HG03342 (cell line): Measurements from ENCODE around the gene MYO7B.

Experiments used
- ATAC-seq: cut with Tn5 transposase; IDR thresholded peaks from one replicate; pipeline ENCODE4 v1.9.1; 2021; ENCODE audit warnings: mild to moderate bottlenecking, moderate library complexity; ENCODE audit not compliant: unreplicated experiment

The MYO7B gene

DNA sequence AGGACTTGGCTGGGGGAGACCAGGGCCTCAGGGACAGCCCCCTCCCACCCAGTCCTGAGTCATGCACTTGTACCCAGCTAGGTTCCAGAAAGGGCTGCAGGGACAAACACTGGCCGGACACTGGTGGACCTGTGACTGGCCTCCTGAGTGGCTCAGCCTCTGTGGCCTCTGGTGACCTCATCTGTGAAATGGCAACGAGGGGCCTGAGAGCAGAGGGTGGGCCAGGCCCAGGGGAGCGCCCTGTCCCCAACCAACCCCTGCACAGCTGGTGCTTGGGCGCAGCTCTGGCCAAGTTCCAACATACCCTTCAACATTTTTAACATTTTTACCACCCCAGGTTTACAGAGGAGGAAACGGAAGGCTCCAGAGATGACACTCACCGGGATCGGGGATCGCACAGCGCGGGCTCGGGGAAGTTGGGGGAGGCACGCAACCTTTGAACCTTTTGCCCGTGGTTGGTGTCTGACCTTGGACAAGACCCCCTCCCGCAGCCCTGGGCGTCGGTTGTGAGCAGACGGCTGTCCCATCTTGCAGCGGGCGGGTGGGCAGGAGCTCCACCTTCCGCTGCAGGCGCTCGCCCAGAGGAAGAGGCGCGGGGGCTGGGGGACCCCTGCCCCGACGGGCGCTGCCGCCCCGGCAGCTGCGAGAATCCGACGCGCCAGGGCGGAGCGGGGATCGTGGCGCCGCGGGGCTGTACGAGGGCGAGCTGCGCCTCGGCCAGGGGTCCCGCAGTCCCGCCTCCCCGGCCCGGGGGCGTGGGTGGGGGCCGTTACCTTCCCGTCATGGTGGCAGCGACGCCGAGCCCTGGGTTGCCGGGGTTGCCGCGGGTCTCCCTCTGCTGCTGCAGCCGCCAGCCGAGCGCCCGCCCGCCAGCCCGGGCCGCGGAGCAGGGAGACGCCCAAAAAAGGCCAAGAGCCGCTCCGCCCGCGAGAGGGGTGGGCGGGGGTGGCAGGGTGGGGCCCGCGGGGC, 139.0 kb downstream of the MYO7B start:
- ATAC-seq = no peak

DNA sequence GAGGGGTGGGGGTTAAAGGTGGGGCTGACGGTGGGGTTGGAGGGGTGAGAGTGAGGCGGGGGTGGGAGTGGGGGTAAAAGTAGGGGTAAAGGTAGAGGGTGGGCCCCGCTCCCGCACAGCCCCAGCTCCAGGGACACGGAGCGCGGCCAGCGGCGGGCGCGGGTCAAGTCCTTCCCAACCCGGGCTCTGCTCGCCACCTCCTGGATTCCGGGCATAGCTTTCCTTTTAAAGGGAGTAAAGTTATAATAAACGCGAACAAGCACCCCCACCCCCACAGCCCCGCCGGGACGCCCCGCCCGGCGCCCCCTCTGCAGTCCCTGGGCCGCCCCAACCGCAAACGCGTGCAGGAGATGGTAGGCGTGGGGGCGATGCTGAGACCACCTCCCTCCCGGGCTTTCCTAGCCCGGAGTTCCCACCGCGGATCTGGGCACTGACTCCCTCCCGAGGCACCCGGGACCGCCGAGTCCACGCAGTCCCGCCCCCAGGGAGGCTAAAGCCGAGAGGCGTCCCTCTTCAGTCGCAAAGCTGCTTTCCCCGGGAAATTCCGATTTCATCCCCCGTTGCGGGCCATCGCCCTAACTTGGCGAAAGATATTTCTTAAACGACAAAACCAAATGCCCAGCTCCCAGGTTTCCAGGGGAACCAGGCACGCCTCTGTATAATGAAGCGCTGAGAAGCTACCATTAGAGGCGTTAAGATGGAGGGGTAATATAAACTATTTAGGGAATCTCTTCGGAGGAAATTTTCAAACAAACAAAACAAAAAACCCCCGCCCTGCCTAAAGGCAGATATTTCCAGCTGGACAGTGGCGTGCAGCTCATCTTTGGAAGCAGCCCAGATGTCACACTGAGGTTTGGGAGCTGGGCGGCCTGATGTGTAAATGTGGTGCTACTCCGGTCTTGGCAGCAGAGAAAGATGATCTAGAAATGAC, 140.1 kb downstream of the MYO7B start, which contains the start of gene LIMS2:
Gene LIMS2 (minus strand): TSS at position 200 of the 931 bp plus-strand sequence. CDS start 506 bp downstream, outside the sequence.
- no peak for ATAC-seq

DNA sequence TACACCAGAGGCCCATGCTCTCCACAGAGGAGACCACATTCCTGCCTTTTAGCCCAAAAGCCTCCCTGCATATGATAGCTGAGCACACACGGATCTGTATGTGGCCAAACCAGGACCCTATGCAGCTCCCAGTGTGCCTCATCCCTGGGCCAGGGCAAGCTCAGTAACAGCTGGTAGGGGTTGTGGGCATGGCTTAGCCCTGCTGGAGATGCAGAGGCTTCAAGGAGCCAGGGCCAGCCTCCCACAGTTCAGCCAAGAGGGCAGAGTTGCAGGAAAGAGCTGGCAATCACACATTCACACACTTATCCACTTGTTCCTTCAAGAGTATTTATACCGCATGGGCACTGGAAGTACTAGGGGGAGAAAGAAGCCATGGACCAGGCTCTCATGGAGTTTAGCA, 141.4 kb downstream of the MYO7B start:
- no peak for ATAC-seq

- ATAC-seq = no peak
These were observed 143.0 kb downstream of the MYO7B start for GRCh38 chr2:127678531-127678930.

DNA sequence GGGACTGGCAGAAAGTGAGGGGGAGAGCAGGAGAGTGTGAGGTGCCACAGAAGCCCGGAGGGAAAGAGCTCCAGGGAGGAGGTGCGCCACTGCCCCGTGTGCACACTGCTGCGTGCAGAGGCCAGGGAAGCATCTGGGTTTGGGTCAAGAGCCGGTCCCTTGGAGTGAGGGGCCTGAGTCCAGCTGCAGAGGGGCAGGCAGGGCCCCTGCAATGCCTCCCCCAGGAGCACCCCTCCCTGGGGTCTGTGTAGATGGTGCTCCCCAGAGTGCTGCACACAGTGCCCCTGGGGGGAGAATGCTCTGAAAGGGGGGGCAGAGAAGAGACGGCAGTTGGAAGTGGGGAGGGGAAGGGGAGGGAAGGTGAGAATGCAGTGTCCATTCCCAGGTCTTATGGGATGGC, 143.5 kb downstream of the MYO7B start:
- ATAC-seq = no peak

DNA sequence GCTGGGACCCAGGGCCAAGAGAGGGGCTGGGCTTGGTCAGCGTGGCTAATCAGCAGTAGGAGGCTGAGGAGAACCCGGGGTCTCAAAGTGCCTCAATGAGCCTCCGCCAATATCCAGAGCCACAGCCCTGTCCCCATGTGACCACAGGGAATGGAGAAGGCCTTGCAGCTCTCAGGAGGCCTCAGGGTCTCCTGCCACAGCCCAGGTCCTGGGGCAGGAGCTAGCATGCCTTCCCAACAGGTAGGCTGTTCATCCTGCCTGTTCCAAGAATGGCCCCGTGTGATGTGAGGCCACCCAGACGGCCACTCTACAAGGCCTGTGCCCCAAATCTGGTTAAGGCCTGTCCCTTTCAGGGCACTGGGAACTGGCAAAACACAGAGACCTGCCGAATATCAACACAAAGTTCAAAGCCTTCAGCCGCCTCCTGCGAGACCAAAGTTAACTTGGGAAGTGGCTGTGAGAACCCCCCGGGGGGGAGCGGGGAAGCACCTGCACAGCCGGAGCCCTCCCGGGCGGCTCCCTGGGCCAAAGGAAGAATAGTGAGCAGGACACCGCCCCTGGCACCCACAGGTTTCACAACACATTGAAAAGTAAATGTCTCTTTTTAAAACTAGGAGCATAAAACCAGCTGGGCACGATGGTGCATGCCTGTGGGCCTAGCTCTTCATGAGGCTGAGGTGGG, 144.3 kb downstream of the MYO7B start:
- no peak for ATAC-seq

DNA sequence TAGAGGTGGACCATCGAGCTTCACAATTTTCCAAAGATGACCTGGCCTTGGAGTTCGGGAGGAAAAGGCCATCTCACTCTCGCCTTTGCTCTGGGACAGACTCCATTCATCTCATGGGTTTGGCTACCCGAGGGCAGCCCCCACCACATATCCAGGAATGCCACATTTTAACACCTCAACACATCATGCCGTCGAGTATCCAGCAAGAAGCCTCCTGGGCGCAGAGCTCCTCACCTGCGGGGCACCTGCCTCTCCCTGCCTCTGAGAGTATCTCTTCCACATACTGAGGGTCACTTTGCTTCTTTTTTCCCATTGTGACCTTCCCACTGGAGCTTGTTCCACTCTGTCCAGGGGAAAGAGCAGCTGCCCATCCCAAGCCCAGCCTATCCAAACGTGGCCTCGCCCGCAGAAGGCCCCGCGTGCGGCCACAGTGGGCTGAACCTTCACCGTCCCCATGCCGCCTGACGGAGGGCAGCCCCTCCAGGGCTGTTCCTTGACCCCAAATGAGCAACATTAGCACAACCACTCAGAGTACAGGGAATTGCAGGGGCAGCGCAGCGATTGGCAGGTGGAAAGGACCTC, 145.3 kb downstream of the MYO7B start:
- ATAC-seq = no peak

DNA sequence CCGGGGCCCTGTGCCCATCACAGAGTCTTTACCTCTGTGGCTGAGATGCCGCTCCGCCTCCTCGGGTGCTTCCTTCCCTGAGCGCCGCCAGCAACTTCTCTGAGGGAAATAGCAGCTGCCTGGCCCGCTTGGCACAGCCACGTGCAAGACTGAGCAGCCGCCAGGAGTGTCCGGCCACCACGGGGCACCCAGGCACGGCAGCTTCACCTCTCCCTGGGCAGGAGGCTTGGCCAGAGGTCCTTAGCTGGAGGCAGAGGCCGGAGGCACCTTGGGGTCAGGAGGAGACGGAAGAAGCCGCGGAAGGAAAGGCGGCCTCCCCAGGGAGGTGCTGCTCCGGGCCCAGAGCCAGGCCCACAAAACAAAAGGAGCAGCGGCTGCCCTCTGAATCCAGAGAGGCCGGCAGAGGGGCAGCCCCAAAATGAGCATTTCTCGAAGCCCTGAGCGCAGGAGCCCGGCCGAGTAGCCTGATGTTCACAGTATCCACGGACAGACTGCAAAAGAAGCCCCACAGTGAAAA, 145.9 kb downstream of the MYO7B start:
- no peak for ATAC-seq

DNA sequence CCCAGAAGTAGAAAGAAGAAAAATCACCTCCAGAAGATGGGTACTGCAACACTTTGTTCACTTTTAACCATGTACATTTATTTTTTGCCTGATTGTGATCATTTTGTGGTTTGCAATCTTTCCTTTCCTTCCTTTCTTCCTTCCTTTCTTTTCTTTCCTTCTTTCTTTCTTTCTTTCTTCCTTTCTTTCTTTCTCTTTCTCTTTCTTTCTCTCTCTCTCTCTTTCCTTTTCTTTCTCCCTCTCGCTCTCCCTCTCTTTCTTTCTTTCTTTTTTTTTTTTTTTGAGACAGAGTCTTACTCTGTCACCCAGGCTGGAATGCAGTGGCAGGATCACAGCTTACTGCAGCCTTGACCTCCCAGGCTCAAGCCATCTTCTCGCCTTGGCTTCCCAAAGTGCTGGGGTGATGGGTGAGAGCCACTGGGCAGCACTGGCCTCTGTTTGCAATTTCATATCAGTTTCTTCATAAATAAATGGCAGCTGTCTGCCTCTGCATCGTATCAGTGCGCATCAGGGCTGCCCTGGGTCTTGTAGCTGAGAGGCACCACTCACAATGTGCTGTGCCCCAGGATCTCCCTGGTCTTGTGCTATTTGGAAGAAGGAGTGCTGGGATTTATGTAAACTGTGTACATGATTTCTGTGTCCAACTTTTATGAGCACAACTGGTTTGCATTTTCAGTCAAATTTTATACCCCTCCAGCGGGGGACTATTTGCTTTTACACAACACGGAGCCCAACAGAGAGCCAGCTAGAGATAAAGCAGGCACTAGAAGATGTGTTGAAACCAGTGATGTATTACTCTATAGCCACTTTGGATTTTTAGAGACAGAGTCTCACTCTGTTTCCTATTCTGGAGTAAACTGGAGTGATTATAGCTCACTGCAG, 146.7 kb downstream of the MYO7B start:
- no peak for ATAC-seq

GRCh38 chr2:127683056-127683455, 147.6 kb downstream of the MYO7B start:
- no peak for ATAC-seq

GRCh38 chr2:127683757-127684156, 148.3 kb downstream of the MYO7B start:
- no peak for ATAC-seq

DNA sequence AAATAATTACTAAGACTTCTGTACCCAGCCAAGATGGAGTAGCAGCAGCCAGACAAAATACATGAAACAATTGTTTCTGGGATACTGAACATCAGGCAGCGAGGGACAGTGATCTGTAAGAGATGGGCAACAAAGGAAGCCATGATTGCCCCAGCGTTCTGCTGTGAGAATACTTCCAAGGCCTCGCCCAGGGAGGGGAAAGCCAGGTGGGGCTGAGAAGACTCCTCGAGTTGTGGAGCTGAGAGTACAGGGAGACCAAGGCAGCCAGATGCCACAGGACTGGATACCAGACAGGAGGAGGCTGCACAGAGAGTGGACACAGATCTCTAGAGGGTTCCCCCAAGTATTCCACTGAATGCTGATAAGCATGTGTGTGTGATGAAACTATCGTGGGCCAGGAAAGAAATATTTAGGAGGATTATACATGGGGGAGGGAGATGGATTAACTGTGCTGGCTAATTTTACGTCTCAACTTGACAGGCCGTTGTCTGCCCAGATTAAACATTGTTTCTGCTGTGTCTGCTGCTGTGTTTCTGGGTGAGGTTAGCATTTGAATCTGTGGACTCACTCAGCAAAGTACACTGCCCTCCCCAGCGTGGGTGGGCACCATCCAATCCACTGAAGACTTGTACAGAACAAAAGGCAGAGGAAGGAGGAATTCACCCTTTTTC, 150.1 kb downstream of the MYO7B start:
- no peak for ATAC-seq
